ENCODE data around the gene SERPINC1. TPM values are rescaled to one million over a fixed set of nuclear protein-coding genes. Genes with fewer than 3 reads are reported as not detected.

SERPINC1 gene
- total and polyA plus RNA-seq, 9 donors, result 0.37 to 1.6 (median 0.76) TPM; not detected in 5

DNA sequence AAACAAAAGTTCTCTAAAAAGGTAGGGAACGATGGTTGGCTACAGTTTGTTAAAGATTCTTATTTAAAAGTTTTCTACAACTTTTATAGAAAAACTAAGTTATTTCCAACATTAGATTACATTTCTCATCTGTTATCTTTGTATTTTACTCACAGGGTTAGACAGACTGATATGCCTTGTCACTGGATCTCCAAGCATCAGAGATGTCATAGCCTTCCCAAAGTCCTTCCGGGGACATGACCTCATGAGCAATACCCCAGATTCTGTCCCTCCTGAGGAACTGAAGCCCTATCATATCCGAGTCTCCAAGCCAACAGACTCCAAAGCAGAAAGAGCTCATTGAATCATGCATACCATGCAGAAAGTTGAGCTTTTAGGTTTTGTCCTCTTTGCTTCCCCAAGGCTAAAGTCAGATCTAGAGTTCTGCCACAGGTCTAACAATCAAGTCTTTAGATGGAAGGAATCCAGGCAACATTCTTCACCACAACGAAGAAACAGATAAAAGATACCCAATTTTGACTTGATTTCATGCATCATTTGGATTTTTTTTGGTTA lies 59.7 kb downstream of the SERPINC1 start:
- Histone ChIP-seq H3K4me3 (no peak overlapping the region), H3K36me3 (no peaks in the 10 kb centered on the region)
- no peak for TF ChIP-seq POLR2A (IDR thresholded peaks at IDR 0.05)
- TF ChIP-seq EP300 (IDR thresholded peaks at IDR 0.05), result no peak
- TF ChIP-seq CTCF (IDR thresholded peaks at IDR 0.05), result no peak

GRCh38 chr1:173856903-173857302 lies 60.2 kb downstream of the SERPINC1 start:
- H3K27ac ChIP-seq, result no peak overlapping the region

More for the DNA sequence above, 59.7 kb downstream of the SERPINC1 start:
- Histone ChIP-seq H3K27me3 (no peaks in the 10 kb centered on the region), H3K9me3 (no peaks in the 10 kb centered on the region), H3K27ac (no peak overlapping the region), H3K4me1 (ENCODE audit: insufficient read depth) (no peaks in the 10 kb centered on the region)
- 69 to 81% (median 74%) methylated on average over 4 of the region's 4 CpGs for WGBS, 3 donors
- no peak for DNase-seq
- intact Hi-C loops (cut with DNase I), result no loop called here

GRCh38 chr1:173856014-173856413 lies 61.1 kb downstream of the SERPINC1 start:
- Histone ChIP-seq H3K27me3 (no peaks in the 10 kb centered on the region), H3K36me3 (no peaks in the 10 kb centered on the region), H3K9me3 (no peaks in the 10 kb centered on the region), H3K4me3 (no peak overlapping the region), H3K27ac (no peak overlapping the region), H3K4me1 (ENCODE audit: insufficient read depth) (no peaks in the 10 kb centered on the region)
- no peak for TF ChIP-seq POLR2A (IDR thresholded peaks at IDR 0.05)
- no peak for TF ChIP-seq CTCF (IDR thresholded peaks at IDR 0.05)
- TF ChIP-seq EP300 (IDR thresholded peaks at IDR 0.05), result no peak
- DNase-seq, result no peak
- WGBS, 3 donors, result 88 to 93% (median 90%) methylated on average over 1 of the region's 1 CpG
- intact Hi-C loops (cut with DNase I), result no loop called here

More at GRCh38 chr1:173856903-173857302, 60.2 kb downstream of the SERPINC1 start:
- intact Hi-C loops (cut with DNase I), result no loop called here
- H3K36me3 ChIP-seq, result no peaks in the 10 kb centered on the region
- TF ChIP-seq CTCF (IDR thresholded peaks at IDR 0.05) (no peak), POLR2A (IDR thresholded peaks at IDR 0.05) (no peak), EP300 (IDR thresholded peaks at IDR 0.05) (no peak)
- H3K27me3 ChIP-seq, result no peaks in the 10 kb centered on the region
- DNase-seq, result no peak
- H3K4me3 ChIP-seq, result no peak overlapping the region
- no peaks in the 10 kb centered on the region for H3K9me3 ChIP-seq
- no peaks in the 10 kb centered on the region for H3K4me1 ChIP-seq (ENCODE audit: insufficient read depth)
- 92 to 96% (median 95%) methylated on average over 2 of the region's 2 CpGs for WGBS, 3 donors

Small RNA genes lying within 50 kb of the gene (small RNA-seq; reads per million reads assigned to genes)
- not detected for gene RNA5SP67

Other genes with a start within 250 kb of the SERPINC1 start
- 1 to 10 TPM in 4 of 7 donors, under 1 TPM in 3; 0.30 to 7.1 (median 2.5) TPM for gene ANKRD45, start 247.5 kb downstream of the SERPINC1 start, total RNA-seq
- 1 to 10 TPM in 1 of 2 donors, under 1 TPM in 1; 0.91 to 2.6 TPM for gene ANKRD45, start 247.5 kb downstream of the SERPINC1 start, polyA plus RNA-seq
- gene KLHL20, start 202.3 kb downstream of the SERPINC1 start, total RNA-seq, result 10 to 100 TPM; 16.8 to 33.4 (median 23.0) TPM
- gene KLHL20, start 202.3 kb downstream of the SERPINC1 start, polyA plus RNA-seq, result 10 to 100 TPM; 15.6 to 27.7 TPM
- 10 to 100 TPM in 2 of 7 donors, 1 to 10 TPM in 5; 7.8 to 11.5 (median 9.1) TPM for gene DARS2, start 92.7 kb downstream of the SERPINC1 start, total RNA-seq
- gene DARS2, start 92.7 kb downstream of the SERPINC1 start, polyA plus RNA-seq, result 10 to 100 TPM in 1 of 2 donors, 1 to 10 TPM in 1; 4.3 to 20.5 TPM
- gene CENPL, start 92.4 kb downstream of the SERPINC1 start, total RNA-seq, result 1 to 10 TPM; 1.1 to 5.6 (median 3.1) TPM
- 1 to 10 TPM; 2.4 to 3.9 TPM for gene CENPL, start 92.4 kb downstream of the SERPINC1 start, polyA plus RNA-seq
- gene GAS5, start 49.3 kb downstream of the SERPINC1 start, total RNA-seq, result 1,000 to 10,000 TPM in 6 of 7 donors, 100 to 1,000 TPM in 1; 958 to 2,885 (median 1,266) TPM
- 1,000 to 10,000 TPM in 1 of 2 donors, 100 to 1,000 TPM in 1; 802 to 2,293 TPM for gene GAS5, start 49.3 kb downstream of the SERPINC1 start, polyA plus RNA-seq
- gene ZBTB37, start 48.9 kb downstream of the SERPINC1 start, total RNA-seq, result 10 to 100 TPM in 5 of 7 donors, 1 to 10 TPM in 2; 6.5 to 20.0 (median 14.9) TPM
- 1 to 10 TPM; 2.3 to 4.4 TPM for gene ZBTB37, start 48.9 kb downstream of the SERPINC1 start, polyA plus RNA-seq
- 10 to 100 TPM; 16.4 to 33.8 (median 31.6) TPM for gene RC3H1, start 105.0 kb upstream of the SERPINC1 start, total RNA-seq
- gene RC3H1, start 105.0 kb upstream of the SERPINC1 start, polyA plus RNA-seq, result 1 to 10 TPM; 4.6 to 5.9 TPM
- gene RABGAP1L, start 242.2 kb upstream of the SERPINC1 start, total RNA-seq, result 10 to 100 TPM; 40.0 to 56.5 (median 44.2) TPM
- 10 to 100 TPM; 17.1 to 29.8 TPM for gene RABGAP1L, start 242.2 kb upstream of the SERPINC1 start, polyA plus RNA-seq

Measured in ovary (tissue), 9 donors.